Measurements from ENCODE around the gene TMEM190.

DNA sequence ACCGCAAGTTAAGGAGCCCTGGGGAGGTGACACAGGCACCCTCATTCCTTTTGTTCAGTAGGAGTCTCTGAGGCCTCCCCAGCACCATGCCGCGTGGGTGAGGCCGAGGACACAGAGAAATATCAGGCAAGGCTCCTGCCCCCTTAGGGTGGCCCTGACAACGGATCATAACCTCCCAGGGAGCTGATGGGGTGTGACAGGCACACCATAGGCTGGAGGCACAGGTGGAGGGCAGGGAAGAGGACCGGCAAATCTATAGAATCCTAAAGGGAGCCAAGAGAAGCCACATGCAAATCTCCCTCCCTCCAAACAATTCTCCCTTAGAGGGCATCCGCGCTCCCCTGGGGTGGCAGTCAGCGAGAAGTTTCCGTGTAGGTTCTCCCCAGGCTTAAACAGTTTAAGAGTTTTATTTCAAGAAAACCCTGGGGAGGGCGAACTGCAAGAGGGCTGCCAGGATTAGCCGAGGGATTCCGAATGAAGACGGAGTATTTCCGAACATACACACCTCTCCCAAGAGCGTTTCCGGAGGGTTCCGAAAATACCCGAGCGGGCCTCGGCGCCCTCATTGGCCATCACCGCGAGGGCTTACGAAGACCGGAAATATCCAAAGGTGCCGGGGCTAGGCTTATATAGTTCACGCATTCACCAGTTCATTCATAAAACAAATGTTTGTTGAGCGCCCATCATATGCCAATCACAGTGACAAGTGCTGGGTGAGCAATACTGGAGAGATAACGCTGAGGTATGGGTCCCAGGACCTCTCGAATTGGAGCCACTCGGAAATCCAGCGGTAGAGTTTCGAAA is 8.5 kb downstream of the TMEM190 start:
- no peak for TF ChIP-seq EZH2 (IDR thresholded peaks at IDR 0.05; ENCODE audit: borderline replicate concordance, low read depth, low read length, severe bottlenecking)
- TF ChIP-seq, protein P1, sequence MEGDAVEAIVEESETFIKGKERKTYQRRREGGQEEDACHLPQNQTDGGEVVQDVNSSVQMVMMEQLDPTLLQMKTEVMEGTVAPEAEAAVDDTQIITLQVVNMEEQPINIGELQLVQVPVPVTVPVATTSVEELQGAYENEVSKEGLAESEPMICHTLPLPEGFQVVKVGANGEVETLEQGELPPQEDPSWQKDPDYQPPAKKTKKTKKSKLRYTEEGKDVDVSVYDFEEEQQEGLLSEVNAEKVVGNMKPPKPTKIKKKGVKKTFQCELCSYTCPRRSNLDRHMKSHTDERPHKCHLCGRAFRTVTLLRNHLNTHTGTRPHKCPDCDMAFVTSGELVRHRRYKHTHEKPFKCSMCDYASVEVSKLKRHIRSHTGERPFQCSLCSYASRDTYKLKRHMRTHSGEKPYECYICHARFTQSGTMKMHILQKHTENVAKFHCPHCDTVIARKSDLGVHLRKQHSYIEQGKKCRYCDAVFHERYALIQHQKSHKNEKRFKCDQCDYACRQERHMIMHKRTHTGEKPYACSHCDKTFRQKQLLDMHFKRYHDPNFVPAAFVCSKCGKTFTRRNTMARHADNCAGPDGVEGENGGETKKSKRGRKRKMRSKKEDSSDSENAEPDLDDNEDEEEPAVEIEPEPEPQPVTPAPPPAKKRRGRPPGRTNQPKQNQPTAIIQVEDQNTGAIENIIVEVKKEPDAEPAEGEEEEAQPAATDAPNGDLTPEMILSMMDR (IDR thresholded peaks at IDR 0.05; ENCODE audit: extremely low read depth in 1 of 2, insufficient read depth in 1 of 2, low read depth in 1 of 2, low read length in 2 of 2) = no peak
- no peak for TF ChIP-seq JUN (IDR thresholded peaks at IDR 0.05; ENCODE audit: borderline replicate concordance, insufficient read depth, insufficient read length, low read depth)
- TF ChIP-seq POLR2AphosphoS5 (IDR thresholded peaks at IDR 0.05; ENCODE audit: insufficient read depth, low read depth, low read length) = no peak
- TF ChIP-seq POLR2A (IDR thresholded peaks at IDR 0.05; ENCODE audit: low read depth, low read length) = no peak

Data from endothelial cell of umbilical vein (primary cell).